NCI-H146 treated with DMSO at 0.1 percent for 48 hours (cell line): ENCODE measurements around the gene RALGDS.
"Not testable (repeated sequence)": the region's sequence is repeated elsewhere in the genome, so short reads cannot be mapped to it uniquely, and the experiment has no call there.

ENCODE experiments used
- DNase-seq: peaks from one replicate; lab custom pipeline; 2025; ENCODE audit not compliant: unreplicated experiment; lab: John Stamatoyannopoulos, UW

The RALGDS gene

GRCh38 chr9:133107961-133108793 lies 12.9 kb downstream of the RALGDS start:
- no peak for DNase-seq

- DNase-seq, result no peak
Observed at GRCh38 chr9:133107245-133107722, 13.8 kb downstream of the RALGDS start.

GRCh38 chr9:133106511-133107244 lies 14.4 kb downstream of the RALGDS start:
- DNase-seq, result no peak

- no peak for DNase-seq
Observed at GRCh38 chr9:133105461-133105770, 15.6 kb downstream of the RALGDS start.

- no peak for DNase-seq
Observed at GRCh38 chr9:133104718-133105460, 16.2 kb downstream of the RALGDS start.

GRCh38 chr9:133103987-133104505 lies 17.0 kb downstream of the RALGDS start:
- DNase-seq, result no peak

- no peak for DNase-seq
Observed at GRCh38 chr9:133103183-133103986, 17.7 kb downstream of the RALGDS start.

GRCh38 chr9:133102190-133103021 lies 18.6 kb downstream of the RALGDS start:
- DNase-seq, result no peak

- no peak for DNase-seq
Observed at GRCh38 chr9:133101356-133102189, 19.5 kb downstream of the RALGDS start.

- DNase-seq, result no peak
Observed at GRCh38 chr9:133100506-133101355, 20.3 kb downstream of the RALGDS start.

GRCh38 chr9:133099726-133100505 lies 21.1 kb downstream of the RALGDS start:
- DNase-seq, result no peak

- DNase-seq, result no peak
Observed at GRCh38 chr9:133098871-133099270, 22.2 kb downstream of the RALGDS start.

- no peak for DNase-seq
Observed at GRCh38 chr9:133098104-133098754, 22.8 kb downstream of the RALGDS start.

GRCh38 chr9:133094842-133095393 lies 26.1 kb downstream of the RALGDS start:
- no peak for DNase-seq

GRCh38 chr9:133094351-133094750 lies 26.7 kb downstream of the RALGDS start:
- DNase-seq, result not testable (repeated sequence)

- no peak for DNase-seq
Observed at GRCh38 chr9:133090752-133091385, 30.2 kb downstream of the RALGDS start.
